ENCODE data around the gene CCDC120. TPM values are rescaled to one million over a fixed set of nuclear protein-coding genes. Genes with fewer than 3 reads are reported as not detected.

The CCDC120 gene
- total RNA-seq, 1 donor from 2014 or later = 4.0 TPM

GRCh38 chrX:49101629-49101984 is 42.8 kb downstream of the CCDC120 start:
- no peak for TF ChIP-seq CTCF (conservative IDR thresholded peaks at IDR 0.05; ENCODE audit: low read depth, low read length)
- H3K4me3 ChIP-seq (ENCODE audit: low read depth, low read length) = peak overlapping the region; percentile 58
- no peak for DNase-seq (ENCODE audit: low read depth)

- DNase-seq (ENCODE audit: low read depth) = no peak
- TF ChIP-seq CTCF (conservative IDR thresholded peaks at IDR 0.05; ENCODE audit: low read depth, low read length) = no peak
- no peak overlapping the region for H3K4me3 ChIP-seq (ENCODE audit: low read depth, low read length)
Observed at GRCh38 chrX:49102190-49102589, 43.4 kb downstream of the CCDC120 start.

- DNase-seq (ENCODE audit: low read depth) = no peak
- TF ChIP-seq CTCF (conservative IDR thresholded peaks at IDR 0.05; ENCODE audit: low read depth, low read length) = no peak
- H3K4me3 ChIP-seq (ENCODE audit: low read depth, low read length) = no peak overlapping the region
Observed at GRCh38 chrX:49103637-49104036, 44.8 kb downstream of the CCDC120 start.

- no peak for DNase-seq (ENCODE audit: low read depth)
- TF ChIP-seq CTCF (conservative IDR thresholded peaks at IDR 0.05; ENCODE audit: low read depth, low read length) = no peak
- H3K4me3 ChIP-seq (ENCODE audit: low read depth, low read length) = no peak overlapping the region
Observed at GRCh38 chrX:49106296-49106695, 47.5 kb downstream of the CCDC120 start.

- DNase-seq (ENCODE audit: low read depth) = peak; percentile 20
- H3K4me3 ChIP-seq (ENCODE audit: low read depth, low read length) = no peak overlapping the region
- TF ChIP-seq CTCF (conservative IDR thresholded peaks at IDR 0.05; ENCODE audit: low read depth, low read length) = peak; percentile 55
Observed at GRCh38 chrX:49106930-49107329, 48.1 kb downstream of the CCDC120 start.

GRCh38 chrX:49108641-49109040 is 49.8 kb downstream of the CCDC120 start:
- no peak for DNase-seq (ENCODE audit: low read depth)
- no peak for TF ChIP-seq CTCF (conservative IDR thresholded peaks at IDR 0.05; ENCODE audit: low read depth, low read length)
- H3K4me3 ChIP-seq (ENCODE audit: low read depth, low read length) = no peak overlapping the region

- H3K4me3 ChIP-seq (ENCODE audit: low read depth, low read length) = no peak overlapping the region
- TF ChIP-seq CTCF (conservative IDR thresholded peaks at IDR 0.05; ENCODE audit: low read depth, low read length) = no peak
- DNase-seq (ENCODE audit: low read depth) = no peak
Observed at GRCh38 chrX:49110417-49110816, 51.6 kb downstream of the CCDC120 start.

Measured in epithelial cell of proximal tubule (primary cell).